Natural killer cell (primary cell): Measurements from ENCODE around the gene ZFP92. TPM values are rescaled to one million over a fixed set of nuclear protein-coding genes. Genes with fewer than 3 reads are reported as not detected.

Experiments
- ATAC-seq, 3 donors: fragments of 150-1000 bp in 2 of 3; fragments of 200-7000 bp in 1 of 3; cut with Tn5 transposase; 1 replicate in 1 of 3; 2 replicates in 2 of 3; pipeline ENCODE4 v1.10.0; 2021; ENCODE audit warnings: mild to moderate bottlenecking in 2 of 3, moderate library complexity in 2 of 3
- DNase-seq, 2 donors: peaks; one replicate each; pipeline versions ENCODE4 v3.0.0 to v3.0.0-alpha.2; 2013 to 2021; ENCODE audit warnings: mixed read lengths in 1 of 2
- H3K27ac ChIP-seq: one replicate; pipeline ENCODE4 v1.5.1; 2013; ENCODE audit warnings: mild to moderate bottlenecking, low read length
- H3K27me3 ChIP-seq: one replicate; pipeline ENCODE4 v1.6.1; 2013; ENCODE audit warnings: low read length; ENCODE audit not compliant: control insufficient read depth, insufficient read depth
- H3K36me3 ChIP-seq: one replicate; pipeline ENCODE4 v1.6.1; 2013; ENCODE audit warnings: low read length; ENCODE audit not compliant: control insufficient read depth, insufficient read depth
- H3K4me1 ChIP-seq: one replicate; pipeline ENCODE4 v1.6.1; 2013; ENCODE audit warnings: low read length; ENCODE audit not compliant: control insufficient read depth, insufficient read depth
- H3K4me3 ChIP-seq: one replicate; pipeline ENCODE4 v1.5.1; 2013; ENCODE audit warnings: low read length
- H3K9me3 ChIP-seq: one replicate; pipeline ENCODE4 v1.6.1; 2013; ENCODE audit warnings: low read length; ENCODE audit not compliant: control insufficient read depth, insufficient read depth
- H3K27ac Mint-ChIP-seq, 2 donors: one replicate each; pipeline ENCODE4 v1.8.0; 2022; ENCODE audit warnings: mild to moderate bottlenecking in 2 of 2, mixed read lengths in 2 of 2, moderate library complexity in 1 of 2
- H3K27me3 Mint-ChIP-seq, 2 donors: one replicate each; pipeline ENCODE4 v1.8.0; 2022; ENCODE audit warnings: low read depth in 2 of 2, mixed read lengths in 2 of 2
- H3K36me3 Mint-ChIP-seq: one replicate; pipeline ENCODE4 v1.8.0; 2022; ENCODE audit warnings: mixed read lengths
- H3K4me1 Mint-ChIP-seq, 2 donors: one replicate each; pipeline ENCODE4 v1.8.0; 2022; ENCODE audit warnings: mixed read lengths in 2 of 2
- H3K4me3 Mint-ChIP-seq: one replicate; pipeline ENCODE4 v1.8.0; 2022; ENCODE audit warnings: mild to moderate bottlenecking, moderate library complexity, mixed read lengths
- H3K9me3 Mint-ChIP-seq, 2 donors: one replicate each; pipeline ENCODE4 v1.8.0; 2022; ENCODE audit warnings: mixed read lengths in 2 of 2
- WGBS: methylation state at CpG from one replicate; pipeline ENCODE4 v1.1.7; 2013; ENCODE audit warnings: missing lambda C conversion rate; ENCODE audit not compliant: insufficient coverage; 5-methylcytosine and 5-hydroxymethylcytosine counted together
- intact Hi-C: fragments of 100-400 bp; cut with micrococcal nuclease; formaldehyde crosslinking; loops from one replicate; pipeline ENCODE4 v1.14.2; 2022
- total RNA-seq, 4 donors: library from RNA; stranded (reverse); fragments of 120-200 nt in 1 of 4; gene quantifications; one replicate each; pipeline versions ENCODE4 v1.2.3 to v1.2.4, GENCODE V29; 2013 to 2022
- TF ChIP-seq, protein P1 (sequence below): fragments of 200-600 bp; IDR thresholded peaks from one replicate; pipeline ENCODE4 v1.8.0; 2022; ENCODE audit warnings: antibody characterized with exemption

Gene ZFP92
- total RNA-seq, 3 donors from 2014 or later (not counting 1 experiment from before 2014, with no cell fraction given): 1.6 to 3.3 (median 2.9) TPM

DNA sequence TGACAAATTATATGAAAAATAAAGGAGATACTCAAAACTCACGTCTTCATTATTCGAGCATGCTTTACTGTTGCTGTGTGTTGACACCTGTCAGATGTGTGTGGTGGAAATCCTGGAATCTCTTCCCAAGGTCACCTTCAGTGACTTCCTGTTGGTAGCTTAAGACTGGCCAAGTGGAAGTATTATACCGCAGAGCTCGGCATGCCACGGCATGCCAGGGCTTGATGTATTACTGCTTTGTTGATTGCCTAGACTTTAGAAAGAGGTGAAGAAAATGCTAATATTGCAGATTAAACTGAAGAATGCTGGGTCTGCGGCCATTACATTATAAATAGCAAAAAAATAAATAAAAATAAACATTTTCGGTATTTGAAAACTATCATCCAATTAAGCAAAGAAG lies 30.0 kb downstream of the ZFP92 start:
- Histone ChIP-seq H3K36me3 (no peaks in the 10 kb centered on the region), H3K27ac (no peak overlapping the region), H3K4me3 (no peak overlapping the region), H3K27me3 (no peaks in the 10 kb centered on the region), H3K4me1 (no peaks in the 10 kb centered on the region), H3K9me3 (no peaks in the 10 kb centered on the region)
- Mint-ChIP-seq H3K27ac (no peak overlapping the region), H3K36me3 (no peaks in the 10 kb centered on the region), H3K4me1 (no peaks in the 10 kb centered on the region), H3K27me3 (peaks cover 0 to 12% of the 10 kb centered on the region in 2 donors), H3K9me3 (no peaks in the 10 kb centered on the region), H3K4me3 (no peak overlapping the region)
- ATAC-seq: no peak
- TF ChIP-seq, protein P1, sequence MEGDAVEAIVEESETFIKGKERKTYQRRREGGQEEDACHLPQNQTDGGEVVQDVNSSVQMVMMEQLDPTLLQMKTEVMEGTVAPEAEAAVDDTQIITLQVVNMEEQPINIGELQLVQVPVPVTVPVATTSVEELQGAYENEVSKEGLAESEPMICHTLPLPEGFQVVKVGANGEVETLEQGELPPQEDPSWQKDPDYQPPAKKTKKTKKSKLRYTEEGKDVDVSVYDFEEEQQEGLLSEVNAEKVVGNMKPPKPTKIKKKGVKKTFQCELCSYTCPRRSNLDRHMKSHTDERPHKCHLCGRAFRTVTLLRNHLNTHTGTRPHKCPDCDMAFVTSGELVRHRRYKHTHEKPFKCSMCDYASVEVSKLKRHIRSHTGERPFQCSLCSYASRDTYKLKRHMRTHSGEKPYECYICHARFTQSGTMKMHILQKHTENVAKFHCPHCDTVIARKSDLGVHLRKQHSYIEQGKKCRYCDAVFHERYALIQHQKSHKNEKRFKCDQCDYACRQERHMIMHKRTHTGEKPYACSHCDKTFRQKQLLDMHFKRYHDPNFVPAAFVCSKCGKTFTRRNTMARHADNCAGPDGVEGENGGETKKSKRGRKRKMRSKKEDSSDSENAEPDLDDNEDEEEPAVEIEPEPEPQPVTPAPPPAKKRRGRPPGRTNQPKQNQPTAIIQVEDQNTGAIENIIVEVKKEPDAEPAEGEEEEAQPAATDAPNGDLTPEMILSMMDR: no peak
- intact Hi-C loops: no loop called here
- WGBS: 94% methylated on average over 2 of the region's 7 CpGs
- DNase-seq: no peak

DNA sequence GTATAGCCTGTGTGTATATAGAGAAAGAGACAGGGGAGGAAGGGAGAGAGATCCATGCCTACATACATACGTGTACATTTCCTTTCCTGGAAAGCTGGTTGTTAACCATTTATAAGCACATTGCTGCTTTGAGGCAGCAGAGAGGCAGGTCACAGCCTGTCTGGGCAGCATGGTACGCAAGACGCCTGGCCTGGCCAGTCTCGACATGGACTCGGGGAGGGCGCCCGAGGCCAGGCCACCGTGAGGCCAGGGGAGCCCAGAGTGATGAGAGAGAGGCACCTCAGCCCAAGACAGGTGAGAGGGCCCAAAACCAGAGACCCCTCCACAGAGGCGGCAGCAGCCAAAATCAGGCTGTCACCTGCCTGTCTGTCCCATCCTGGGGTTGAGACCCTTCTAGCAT lies 30.7 kb downstream of the ZFP92 start:
- TF ChIP-seq, protein P1: no peak
- H3K27me3 ChIP-seq: no peaks in the 10 kb centered on the region
- 84% methylated on average over 9 of the region's 9 CpGs for WGBS

DNA sequence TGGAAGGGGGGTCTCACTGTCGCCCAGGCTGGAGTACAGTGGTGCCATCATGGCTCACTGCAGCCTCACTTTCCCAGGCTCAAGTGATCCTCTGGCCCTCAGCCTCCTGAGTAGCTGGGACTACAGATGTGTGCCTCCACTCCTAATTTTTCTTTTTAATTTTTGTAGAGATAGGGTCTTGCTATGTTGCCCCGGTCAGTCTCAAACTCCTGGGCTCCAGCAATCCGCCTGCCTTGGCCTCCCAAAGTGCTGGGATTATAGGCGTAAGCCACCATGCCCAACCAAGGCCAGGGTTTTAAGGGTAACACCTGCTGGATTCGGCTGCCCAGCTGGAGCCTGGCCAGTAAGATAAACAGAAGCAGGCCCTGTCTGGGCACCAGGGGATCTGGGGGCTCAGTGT lies 31.2 kb downstream of the ZFP92 start:
- Mint-ChIP-seq H3K36me3 (no peaks in the 10 kb centered on the region), H3K27me3 (peaks cover 0 to under 1% of the 10 kb centered on the region in 2 donors), H3K4me1 (no peaks in the 10 kb centered on the region), H3K27ac (no peak overlapping the region), H3K4me3 (no peak overlapping the region), H3K9me3 (no peaks in the 10 kb centered on the region)
- DNase-seq (no peak), ATAC-seq (no peak)
- intact Hi-C loops: no loop called here
- H3K27ac ChIP-seq: no peak overlapping the region
- H3K4me3 ChIP-seq: no peak overlapping the region
- no peaks in the 10 kb centered on the region for H3K36me3 ChIP-seq
- no peaks in the 10 kb centered on the region for H3K4me1 ChIP-seq
- TF ChIP-seq, protein P1: no peak
- no peaks in the 10 kb centered on the region for H3K27me3 ChIP-seq
- no peaks in the 10 kb centered on the region for H3K9me3 ChIP-seq
- 94% methylated on average over 5 of the region's 5 CpGs for WGBS

More for the DNA sequence above, 30.7 kb downstream of the ZFP92 start:
- Histone ChIP-seq H3K4me3 (no peak overlapping the region), H3K4me1 (no peaks in the 10 kb centered on the region), H3K36me3 (no peaks in the 10 kb centered on the region), H3K27ac (no peak overlapping the region), H3K9me3 (no peaks in the 10 kb centered on the region)
- intact Hi-C loops: no loop called here
- Mint-ChIP-seq H3K9me3 (no peaks in the 10 kb centered on the region), H3K27ac (no peak overlapping the region), H3K36me3 (no peaks in the 10 kb centered on the region), H3K27me3 (peaks cover 0 to 5% of the 10 kb centered on the region in 2 donors), H3K4me3 (no peak overlapping the region), H3K4me1 (no peaks in the 10 kb centered on the region)
- no peak for ATAC-seq
- DNase-seq: no peak
